GM19238 (cell line): ENCODE measurements around the gene SH2D3A.
"Not testable (repeated sequence)": the region's sequence is repeated elsewhere in the genome, so short reads cannot be mapped to it uniquely, and the experiment has no call there.

ENCODE experiments used
- DNase-seq: peaks from one replicate; pipeline ENCODE4 v3.0.0; 2011; ENCODE audit warnings: low spot score; ENCODE audit not compliant: insufficient read length

The SH2D3A gene

GRCh38 chr19:6709549-6709948 is 57.7 kb downstream of the SH2D3A start:
- DNase-seq, result no peak

GRCh38 chr19:6708913-6709312 is 58.3 kb downstream of the SH2D3A start:
- DNase-seq, result not testable (repeated sequence)

- no peak for DNase-seq
These were observed 58.9 kb downstream of the SH2D3A start for GRCh38 chr19:6708346-6708745.

GRCh38 chr19:6707658-6708018 is 59.6 kb downstream of the SH2D3A start:
- no peak for DNase-seq

GRCh38 chr19:6707011-6707657 is 60.1 kb downstream of the SH2D3A start:
- no peak for DNase-seq

- no peak for DNase-seq
These were observed 60.6 kb downstream of the SH2D3A start for GRCh38 chr19:6706633-6706958.

- no peak for DNase-seq
These were observed 61.2 kb downstream of the SH2D3A start for GRCh38 chr19:6705931-6706632.
